Endothelial cell (in vitro differentiated cells): ENCODE results near the gene CALR3. TPM values are rescaled to one million over a fixed set of nuclear protein-coding genes. Genes with fewer than 3 reads are reported as not detected.
"Not testable (repeated sequence)": the region's sequence is repeated elsewhere in the genome, so short reads cannot be mapped to it uniquely, and the experiment has no call there.

Experiments
- DNase-seq: peaks from one replicate; pipeline ENCODE4 v3.0.0; 2021; ENCODE audit warnings: low spot score
- H3K27ac Mint-ChIP-seq: one replicate; pipeline ENCODE4 v1.8.0; 2021; ENCODE audit warnings: mixed read lengths, inconsistent platforms; ENCODE audit not compliant: unreplicated experiment
- H3K27me3 Mint-ChIP-seq: one replicate; pipeline ENCODE4 v1.8.0; 2021; ENCODE audit warnings: mild to moderate bottlenecking, moderate library complexity, mixed read lengths, inconsistent platforms; ENCODE audit not compliant: unreplicated experiment
- H3K36me3 Mint-ChIP-seq: one replicate; pipeline ENCODE4 v1.8.0; 2021; ENCODE audit warnings: mild to moderate bottlenecking, low read depth, mixed read lengths, inconsistent platforms; ENCODE audit not compliant: unreplicated experiment
- H3K4me1 Mint-ChIP-seq: one replicate; pipeline ENCODE4 v1.8.0; 2021; ENCODE audit warnings: mild to moderate bottlenecking, mixed read lengths, inconsistent platforms; ENCODE audit not compliant: unreplicated experiment
- H3K4me3 Mint-ChIP-seq: one replicate; pipeline ENCODE4 v1.8.0; 2021; ENCODE audit warnings: mild to moderate bottlenecking, mixed read lengths, inconsistent platforms; ENCODE audit not compliant: unreplicated experiment
- H3K9me3 Mint-ChIP-seq: one replicate; pipeline ENCODE4 v1.8.0; 2021; ENCODE audit warnings: mixed read lengths, inconsistent platforms; ENCODE audit not compliant: unreplicated experiment
- total RNA-seq: library from RNA; stranded (reverse); fragmentation: NEBNext Ultra II Directional; extraction: Animal tissue kit (Norgen Biotek cat#: 25700); gene quantifications from one replicate; pipeline ENCODE4 v1.2.1, GENCODE V29; 2021; ENCODE audit not compliant: unreplicated experiment
- TF ChIP-seq, protein P1 (sequence below): fragments of 200-600 bp; sonication (generic); IDR thresholded peaks from one replicate; pipeline ENCODE4 v1.5.0; 2021; ENCODE audit warnings: antibody characterized with exemption; ENCODE audit not compliant: unreplicated experiment

The CALR3 gene
- total RNA-seq, 1 donor from 2014 or later = not detected

DNA sequence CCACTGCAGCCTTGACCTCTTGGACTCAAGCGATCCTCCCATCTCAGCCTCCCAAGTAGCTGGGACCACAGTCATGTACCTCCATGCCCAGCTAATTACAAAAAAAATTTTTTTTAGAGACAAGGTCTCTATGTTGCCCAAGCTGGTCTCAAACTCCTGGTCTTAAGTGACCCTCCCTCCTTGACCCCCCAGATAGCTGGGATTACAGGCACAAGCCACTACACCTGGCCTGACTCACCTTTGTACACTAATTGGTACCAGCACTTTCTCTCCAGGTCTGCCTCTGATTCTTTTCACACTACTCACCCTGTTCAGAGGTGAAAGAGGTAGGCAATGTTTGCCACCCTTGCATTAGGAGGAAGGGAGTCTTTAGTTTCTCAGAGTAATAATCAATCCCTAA is 18.7 kb downstream of the CALR3 start:
- Mint-ChIP-seq H3K9me3 (no peaks in the 10 kb centered on the region), H3K36me3 (peaks cover 3% of the 10 kb centered on the region), H3K4me3 (no peak overlapping the region), H3K27me3 (no peaks in the 10 kb centered on the region), H3K27ac (no peak overlapping the region), H3K4me1 (no peaks in the 10 kb centered on the region)
- DNase-seq = no peak
- TF ChIP-seq, protein P1, sequence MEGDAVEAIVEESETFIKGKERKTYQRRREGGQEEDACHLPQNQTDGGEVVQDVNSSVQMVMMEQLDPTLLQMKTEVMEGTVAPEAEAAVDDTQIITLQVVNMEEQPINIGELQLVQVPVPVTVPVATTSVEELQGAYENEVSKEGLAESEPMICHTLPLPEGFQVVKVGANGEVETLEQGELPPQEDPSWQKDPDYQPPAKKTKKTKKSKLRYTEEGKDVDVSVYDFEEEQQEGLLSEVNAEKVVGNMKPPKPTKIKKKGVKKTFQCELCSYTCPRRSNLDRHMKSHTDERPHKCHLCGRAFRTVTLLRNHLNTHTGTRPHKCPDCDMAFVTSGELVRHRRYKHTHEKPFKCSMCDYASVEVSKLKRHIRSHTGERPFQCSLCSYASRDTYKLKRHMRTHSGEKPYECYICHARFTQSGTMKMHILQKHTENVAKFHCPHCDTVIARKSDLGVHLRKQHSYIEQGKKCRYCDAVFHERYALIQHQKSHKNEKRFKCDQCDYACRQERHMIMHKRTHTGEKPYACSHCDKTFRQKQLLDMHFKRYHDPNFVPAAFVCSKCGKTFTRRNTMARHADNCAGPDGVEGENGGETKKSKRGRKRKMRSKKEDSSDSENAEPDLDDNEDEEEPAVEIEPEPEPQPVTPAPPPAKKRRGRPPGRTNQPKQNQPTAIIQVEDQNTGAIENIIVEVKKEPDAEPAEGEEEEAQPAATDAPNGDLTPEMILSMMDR = no peak

DNA sequence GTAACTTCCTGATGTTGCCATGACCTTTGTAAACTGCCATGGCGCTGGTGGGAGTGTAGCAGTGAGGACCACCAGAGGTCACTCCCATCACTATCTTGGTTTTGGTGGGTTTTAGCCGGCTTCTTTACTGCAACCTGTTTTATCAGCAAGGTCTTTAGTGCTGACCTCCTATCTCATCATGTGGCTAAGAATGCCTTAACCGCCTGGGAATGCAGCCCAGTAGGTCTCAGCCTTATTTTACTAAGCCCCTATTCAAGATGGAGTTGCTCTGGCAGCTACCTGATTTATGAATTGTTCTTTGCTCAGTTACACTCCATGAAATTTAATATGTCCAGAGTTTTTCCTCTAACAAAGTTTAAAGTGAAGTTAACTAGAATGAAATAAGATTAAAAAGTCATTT is 19.6 kb downstream of the CALR3 start:
- no peaks in the 10 kb centered on the region for H3K4me1 Mint-ChIP-seq
- TF ChIP-seq, protein P1 = no peak
- no peak overlapping the region for H3K4me3 Mint-ChIP-seq
- H3K9me3 Mint-ChIP-seq = no peaks in the 10 kb centered on the region
- peaks cover 3% of the 10 kb centered on the region for H3K36me3 Mint-ChIP-seq
- H3K27me3 Mint-ChIP-seq = no peaks in the 10 kb centered on the region
- H3K27ac Mint-ChIP-seq = no peak overlapping the region
- no peak for DNase-seq

DNA sequence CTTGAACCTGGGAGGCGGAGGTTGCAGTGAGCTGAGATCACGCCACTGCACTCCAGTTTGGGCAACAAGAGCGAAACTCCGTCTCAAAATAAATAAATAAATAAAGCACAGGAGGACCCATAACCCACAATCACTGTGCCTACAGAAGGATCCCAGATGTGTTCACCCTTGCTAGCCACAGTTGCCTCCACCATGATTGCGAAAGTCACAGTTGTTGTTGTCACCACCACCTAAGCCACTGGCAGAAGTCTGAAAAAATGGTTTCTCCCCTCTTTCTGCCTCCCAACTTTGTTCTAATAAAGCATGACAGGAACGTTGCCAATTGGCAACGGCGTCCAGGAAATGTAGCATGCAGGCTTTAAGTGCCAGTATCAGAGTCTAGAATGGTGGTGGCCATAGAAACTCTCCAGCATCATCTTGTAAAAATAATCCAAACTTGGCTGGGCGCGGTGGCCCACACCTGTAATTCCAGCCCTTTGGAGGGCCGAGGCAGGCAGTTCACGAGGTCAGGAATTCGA is 22.0 kb downstream of the CALR3 start:
- no peaks in the 10 kb centered on the region for H3K9me3 Mint-ChIP-seq
- TF ChIP-seq, protein P1 = no peak
- H3K27me3 Mint-ChIP-seq = peaks cover 10% of the 10 kb centered on the region
- no peak for DNase-seq
- H3K4me1 Mint-ChIP-seq = peaks cover 18% of the 10 kb centered on the region
- peaks cover 3% of the 10 kb centered on the region for H3K36me3 Mint-ChIP-seq
- H3K27ac Mint-ChIP-seq = no peak overlapping the region
- peak overlapping the region; percentile 25 for H3K4me3 Mint-ChIP-seq

DNA sequence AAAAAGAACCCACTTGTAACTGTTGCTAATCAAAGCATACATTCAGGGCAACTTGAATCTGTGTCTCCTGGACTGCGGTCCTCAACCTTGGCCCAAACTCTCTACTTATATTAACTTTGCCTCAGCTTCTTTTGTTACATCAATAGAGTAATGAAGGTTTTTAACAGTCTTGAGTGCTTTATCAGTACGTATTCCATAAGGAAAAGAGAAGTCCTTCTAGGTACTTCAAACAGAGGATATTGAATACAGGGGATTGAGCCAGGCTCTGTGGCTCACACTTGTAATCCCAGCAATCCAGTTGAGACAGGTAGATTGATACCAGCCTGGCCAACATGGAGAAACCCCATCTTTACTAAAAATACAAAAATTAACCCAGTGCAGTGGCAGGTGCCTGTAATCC is 23.0 kb downstream of the CALR3 start:
- TF ChIP-seq, protein P1 = no peak
- no peak overlapping the region for H3K27ac Mint-ChIP-seq
- H3K4me3 Mint-ChIP-seq = peak overlapping the region; percentile 51
- peaks cover 3% of the 10 kb centered on the region for H3K36me3 Mint-ChIP-seq
- H3K9me3 Mint-ChIP-seq = no peaks in the 10 kb centered on the region
- no peak for DNase-seq
- H3K4me1 Mint-ChIP-seq = peaks cover 21% of the 10 kb centered on the region
- H3K27me3 Mint-ChIP-seq = peaks cover 10% of the 10 kb centered on the region

DNA sequence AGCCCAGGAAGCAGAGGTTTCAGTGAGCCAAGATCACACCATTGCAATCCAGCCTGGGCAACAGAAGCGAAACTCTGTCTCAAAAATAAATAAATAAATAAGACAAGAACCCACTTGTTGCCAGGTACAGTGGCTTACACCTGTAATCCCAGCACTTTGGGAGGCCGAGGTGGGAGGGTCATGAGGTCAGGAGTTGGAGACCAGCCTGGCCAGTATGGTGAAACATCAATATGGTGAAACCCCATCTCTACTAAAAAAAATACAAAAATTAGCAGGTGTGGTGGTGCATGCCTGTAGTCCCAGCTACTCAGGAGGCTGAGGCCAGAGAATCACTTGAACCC is 23.4 kb downstream of the CALR3 start:
- not testable (repeated sequence) for H3K27ac Mint-ChIP-seq, H3K36me3 Mint-ChIP-seq, DNase-seq, H3K9me3 Mint-ChIP-seq
- Mint-ChIP-seq H3K4me1 (peaks cover 21% of the 10 kb centered on the region), H3K27me3 (peaks cover 10% of the 10 kb centered on the region), H3K4me3 (peak overlapping the region; percentile 89)
